Measurements from ENCODE around the gene ADAMTSL2.
"Not testable (repeated sequence)": the region's sequence is repeated elsewhere in the genome, so short reads cannot be mapped to it uniquely, and the experiment has no call there.

Gene ADAMTSL2

DNA sequence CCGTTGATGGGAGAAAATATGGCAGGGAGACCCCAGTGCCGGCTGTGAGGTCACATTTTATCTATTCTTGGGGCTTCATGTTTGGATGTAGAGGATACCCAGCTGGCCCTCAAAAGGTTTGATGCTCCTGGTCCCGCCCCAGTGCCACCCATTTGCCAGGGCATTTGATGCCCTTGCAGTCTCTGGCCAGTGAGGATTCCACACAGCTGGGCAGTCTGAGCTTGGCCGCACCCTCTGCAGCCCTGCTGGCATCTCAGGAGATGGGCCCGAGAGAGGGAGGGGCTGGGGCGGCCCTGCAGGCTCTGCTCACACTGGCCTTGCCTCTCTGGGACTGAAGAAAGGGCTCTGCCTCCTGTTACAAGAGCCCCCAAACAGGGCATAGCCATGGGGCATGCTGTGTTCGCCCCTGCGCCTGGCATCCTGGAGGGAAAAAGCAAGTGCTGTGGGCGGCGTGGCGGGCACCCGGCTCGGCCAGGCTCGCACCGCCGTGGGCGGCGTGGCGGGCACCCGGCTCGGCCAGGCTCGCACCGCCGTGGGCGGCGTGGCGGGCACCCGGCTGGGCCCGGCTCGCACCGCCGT, 27.6 kb downstream of the ADAMTSL2 start:
- no peak overlapping the region for H3K4me3 ChIP-seq
- H3K9ac ChIP-seq, result peak overlapping the region in 4 of 11 experiments; percentile 36 to 88 (median 70); a peak in 8 of 22 replicates
- no peak for TF ChIP-seq Cebpa-rat (IDR thresholded peaks at IDR 0.05)
- H3K27me3 ChIP-seq, result peaks cover 0 to 9% (median 0%) of the 10 kb centered on the region in 11 experiments; a peak in 4 of 22 replicates
- H3K27ac ChIP-seq, result peak overlapping the region in 9 of 11 experiments; percentile 48 to 98 (median 89); a peak in 15 of 22 replicates
- H3K36me3 ChIP-seq, result no peaks in the 10 kb centered on the region
- H3K9me3 ChIP-seq (replicated peaks in 1 of 11), result no peaks in the 10 kb centered on the region
- H4K20me1 ChIP-seq, result no peaks in the 10 kb centered on the region; a peak in 1 of 22 replicates
- H3K4me1 ChIP-seq, result peaks cover 60 to 82% (median 64%) of the 10 kb centered on the region in 10 experiments
- H3K4me2 ChIP-seq, result peak overlapping the region; percentile 39 to 98 (median 88); a peak in 20 of 22 replicates

- H3K27ac ChIP-seq, result peak overlapping the region in 5 of 11 experiments; percentile 22 to 71 (median 64); a peak in 8 of 22 replicates
- H3K9me3 ChIP-seq (replicated peaks in 1 of 11), result no peaks in the 10 kb centered on the region
- TF ChIP-seq Cebpa-rat (IDR thresholded peaks at IDR 0.05), result no peak
- peaks cover 0 to 5% (median 0%) of the 10 kb centered on the region in 11 experiments; a peak in 1 of 22 replicates for H4K20me1 ChIP-seq
- peaks cover 54 to 81% (median 63%) of the 10 kb centered on the region in 10 experiments for H3K4me1 ChIP-seq
- H3K4me3 ChIP-seq, result no peak overlapping the region
- H3K4me2 ChIP-seq, result peak overlapping the region; percentile 70 to 98 (median 86)
- peak overlapping the region in 4 of 11 experiments; percentile 47 to 61 (median 50); a peak in 7 of 22 replicates for H3K9ac ChIP-seq
- H3K36me3 ChIP-seq, result no peaks in the 10 kb centered on the region
- peaks cover 0 to 8% (median 2%) of the 10 kb centered on the region in 11 experiments; a peak in 13 of 22 replicates for H3K27me3 ChIP-seq
Observed at GRCh38 chr9:133562611-133563290, 28.2 kb downstream of the ADAMTSL2 start.

DNA sequence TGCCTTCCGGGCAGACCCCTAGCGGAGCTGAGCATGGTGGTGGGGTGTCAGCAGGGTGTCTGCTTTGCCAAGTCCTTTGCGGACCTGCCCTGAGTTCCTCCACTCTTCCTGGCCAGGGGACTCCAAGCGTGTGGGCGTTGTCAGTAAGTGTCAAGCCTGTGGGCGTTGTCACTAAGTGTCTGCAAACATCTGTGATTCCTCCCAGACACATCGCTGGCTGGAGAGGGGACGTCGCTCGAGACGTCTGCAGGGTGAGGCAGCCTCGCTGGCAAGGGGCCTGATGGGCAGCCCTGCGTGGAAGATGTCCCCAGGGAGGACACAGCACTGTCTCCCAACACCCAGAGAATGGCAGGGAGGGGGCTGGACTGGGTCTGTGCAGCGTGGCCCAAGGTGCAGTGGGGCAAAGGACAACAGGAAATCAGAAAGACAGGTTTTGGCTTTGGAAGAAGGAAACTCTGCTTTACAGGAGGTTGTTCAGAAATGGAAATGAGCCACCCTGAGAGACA, 28.8 kb downstream of the ADAMTSL2 start:
- Histone ChIP-seq H3K36me3 (no peaks in the 10 kb centered on the region), H3K9ac (peak overlapping the region in 4 of 11 experiments; percentile 47 to 61 (median 50); a peak in 6 of 22 replicates), H4K20me1 (peaks cover 0 to 11% (median 0%) of the 10 kb centered on the region in 11 experiments; a peak in 1 of 22 replicates), H3K4me2 (peak overlapping the region; percentile 70 to 98 (median 86)), H3K9me3 (replicated peaks in 1 of 11) (no peaks in the 10 kb centered on the region), H3K27me3 (peaks cover 0 to 14% (median 8%) of the 10 kb centered on the region in 11 experiments; a peak in 15 of 22 replicates), H3K4me1 (peaks cover 48 to 81% (median 63%) of the 10 kb centered on the region in 10 experiments), H3K4me3 (no peak overlapping the region), H3K27ac (peak overlapping the region in 5 of 11 experiments; percentile 22 to 71 (median 64); a peak in 9 of 22 replicates)
- TF ChIP-seq Cebpa-rat (IDR thresholded peaks at IDR 0.05), result no peak

GRCh38 chr9:133563814-133564213, 29.3 kb downstream of the ADAMTSL2 start:
- peaks cover 0 to 11% (median 0%) of the 10 kb centered on the region in 11 experiments; a peak in 1 of 22 replicates for H4K20me1 ChIP-seq
- peak overlapping the region in 3 of 11 experiments; percentile 64 to 71 (median 65); a peak in 4 of 22 replicates for H3K27ac ChIP-seq
- peaks cover 43 to 84% (median 64%) of the 10 kb centered on the region in 10 experiments for H3K4me1 ChIP-seq
- peaks cover 0 to 17% (median 8%) of the 10 kb centered on the region in 11 experiments; a peak in 15 of 22 replicates for H3K27me3 ChIP-seq
- not testable (repeated sequence) for H3K4me3 ChIP-seq; H3K9me3 ChIP-seq (replicated peaks in 1 of 11); H3K36me3 ChIP-seq
- H3K9ac ChIP-seq, result 0 out of 22 replicates have a peak overlapping the region, but pooled peaks of 1 of the 11 experiments have one; percentile 47
- H3K4me2 ChIP-seq, result peak overlapping the region in 9 of 11 experiments; percentile 70 to 98 (median 86); a peak in 14 of 22 replicates

GRCh38 chr9:133564451-133565116, 30.1 kb downstream of the ADAMTSL2 start:
- no peaks in the 10 kb centered on the region for H3K36me3 ChIP-seq
- peaks cover 0 to 11% (median 0%) of the 10 kb centered on the region in 11 experiments; a peak in 1 of 22 replicates for H4K20me1 ChIP-seq
- peak overlapping the region in 2 of 11 experiments; percentile 13 to 26; a peak in 3 of 22 replicates for H3K4me2 ChIP-seq
- TF ChIP-seq Cebpa-rat (IDR thresholded peaks at IDR 0.05), result no peak
- H3K27ac ChIP-seq, result peak overlapping the region in 2 of 11 experiments; percentile 13 to 25; a peak in 2 of 22 replicates
- H3K9ac ChIP-seq, result 0 out of 22 replicates have a peak overlapping the region, but pooled peaks of 1 of the 11 experiments have one; percentile 8
- no peak overlapping the region for H3K4me3 ChIP-seq
- peaks cover 35 to 84% (median 59%) of the 10 kb centered on the region in 10 experiments for H3K4me1 ChIP-seq
- H3K9me3 ChIP-seq (replicated peaks in 1 of 11), result no peaks in the 10 kb centered on the region
- peaks cover 0 to 25% (median 8%) of the 10 kb centered on the region in 11 experiments; a peak in 15 of 22 replicates for H3K27me3 ChIP-seq

- Histone ChIP-seq H3K4me1 (peaks cover 20 to 81% (median 51%) of the 10 kb centered on the region in 10 experiments), H3K27me3 (peaks cover 0 to 35% (median 8%) of the 10 kb centered on the region in 11 experiments; a peak in 15 of 22 replicates)
- TF ChIP-seq Cebpa-rat (IDR thresholded peaks at IDR 0.05), result no peak
Observed at GRCh38 chr9:133566382-133566781, 31.9 kb downstream of the ADAMTSL2 start.

DNA sequence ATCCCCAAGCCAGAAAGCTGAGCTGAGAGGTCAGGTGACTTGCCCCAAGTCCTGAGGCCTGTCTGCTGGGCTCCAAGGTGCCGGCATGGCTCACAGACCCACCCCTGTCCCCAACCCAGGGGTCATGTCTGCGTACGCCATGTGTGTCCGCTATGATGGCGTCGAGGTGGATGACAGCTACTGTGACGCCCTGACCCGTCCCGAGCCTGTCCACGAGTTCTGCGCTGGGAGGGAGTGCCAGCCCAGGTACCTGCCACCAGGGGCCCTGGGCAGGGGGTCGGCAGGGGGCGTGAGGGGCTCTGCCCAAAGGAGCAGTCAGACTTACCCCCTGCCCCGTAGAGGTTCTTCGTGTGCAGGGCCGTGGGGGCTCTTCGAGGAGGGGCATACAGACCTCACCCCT, 32.3 kb downstream of the ADAMTSL2 start:
- Histone ChIP-seq H3K36me3 (no peaks in the 10 kb centered on the region), H3K4me2 (peak overlapping the region in 1 of 11 experiments; percentile 84; a peak in 1 of 22 replicates), H3K27me3 (peaks cover 0 to 36% (median 8%) of the 10 kb centered on the region in 11 experiments; a peak in 15 of 22 replicates), H3K4me3 (no peak overlapping the region), H3K9ac (no peak overlapping the region), H3K27ac (no peak overlapping the region), H4K20me1 (peaks cover 0 to 26% (median 0%) of the 10 kb centered on the region in 11 experiments; a peak in 3 of 22 replicates), H3K9me3 (replicated peaks in 1 of 11) (no peaks in the 10 kb centered on the region), H3K4me1 (peaks cover 15 to 81% (median 51%) of the 10 kb centered on the region in 10 experiments)
- no peak for TF ChIP-seq Cebpa-rat (IDR thresholded peaks at IDR 0.05)

More at GRCh38 chr9:133566382-133566781, 31.9 kb downstream of the ADAMTSL2 start:
- Histone ChIP-seq H3K4me3 (no peak overlapping the region), H3K9me3 (replicated peaks in 1 of 11) (no peaks in the 10 kb centered on the region), H4K20me1 (peaks cover 0 to 23% (median 0%) of the 10 kb centered on the region in 11 experiments; a peak in 3 of 22 replicates), H3K4me2 (0 out of 22 replicates have a peak overlapping the region, but pooled peaks of 1 of the 11 experiments have one; percentile 6), H3K27ac (no peak overlapping the region), H3K9ac (no peak overlapping the region), H3K36me3 (no peaks in the 10 kb centered on the region)

DNA sequence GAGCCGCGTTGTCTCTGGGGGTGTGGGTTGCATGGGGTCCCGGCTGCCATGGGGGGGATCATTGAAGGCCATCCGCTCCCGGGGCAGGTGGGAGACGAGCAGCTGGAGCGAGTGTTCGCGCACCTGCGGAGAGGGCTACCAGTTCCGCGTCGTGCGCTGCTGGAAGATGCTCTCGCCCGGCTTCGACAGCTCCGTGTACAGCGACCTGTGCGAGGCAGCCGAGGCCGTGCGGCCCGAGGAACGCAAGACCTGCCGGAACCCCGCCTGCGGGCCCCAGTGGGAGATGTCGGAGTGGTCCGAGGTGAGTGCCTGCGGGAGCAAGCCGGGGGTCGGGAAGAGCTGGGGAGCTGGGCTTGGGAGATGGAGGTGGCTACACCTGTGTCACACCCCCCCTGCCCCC, 33.7 kb downstream of the ADAMTSL2 start:
- Histone ChIP-seq H3K4me2 (peak overlapping the region in 10 of 11 experiments; percentile 17 to 85 (median 76); a peak in 20 of 22 replicates), H3K9me3 (replicated peaks in 1 of 11) (no peaks in the 10 kb centered on the region), H3K4me3 (no peak overlapping the region), H3K36me3 (no peaks in the 10 kb centered on the region), H3K27ac (0 out of 22 replicates have a peak overlapping the region, but pooled peaks of 1 of the 11 experiments have one; percentile 53), H3K4me1 (peaks cover 6 to 80% (median 51%) of the 10 kb centered on the region in 10 experiments), H4K20me1 (peaks cover 0 to 36% (median 0%) of the 10 kb centered on the region in 11 experiments; a peak in 3 of 22 replicates), H3K27me3 (peaks cover 0 to 46% (median 8%) of the 10 kb centered on the region in 11 experiments; a peak in 15 of 22 replicates), H3K9ac (peak overlapping the region in 3 of 11 experiments; percentile 3 to 32 (median 7); a peak in 1 of 22 replicates)
- TF ChIP-seq Cebpa-rat (IDR thresholded peaks at IDR 0.05), result no peak
